Uterus (tissue), 2 donors: ENCODE data around the gene RAD50.
"Not testable (repeated sequence)": the region's sequence is repeated elsewhere in the genome, so short reads cannot be mapped to it uniquely, and the experiment has no call there.

Source experiments
- POLR2A ChIP-seq, 2 donors: fragments of 450-650 bp; IDR thresholded peaks; one replicate each; pipeline ENCODE4 v1.6.1; 2016; ENCODE audit warnings: antibody characterized with exemption in 2 of 2, mild to moderate bottlenecking in 1 of 2, moderate library complexity in 1 of 2
- TF ChIP-seq, protein P1 (sequence below), 4 experiments: fragments of 200-600 bp in 2 of 4; fragments of 450-650 bp in 2 of 4; sonication (generic) in 2 of 4; IDR thresholded peaks; one replicate each; pipeline ENCODE4 v1.5.1; 2016 to 2019; ENCODE audit warnings: antibody characterized with exemption in 4 of 4, mild to moderate bottlenecking in 2 of 4, moderate library complexity in 1 of 4

DNA sequence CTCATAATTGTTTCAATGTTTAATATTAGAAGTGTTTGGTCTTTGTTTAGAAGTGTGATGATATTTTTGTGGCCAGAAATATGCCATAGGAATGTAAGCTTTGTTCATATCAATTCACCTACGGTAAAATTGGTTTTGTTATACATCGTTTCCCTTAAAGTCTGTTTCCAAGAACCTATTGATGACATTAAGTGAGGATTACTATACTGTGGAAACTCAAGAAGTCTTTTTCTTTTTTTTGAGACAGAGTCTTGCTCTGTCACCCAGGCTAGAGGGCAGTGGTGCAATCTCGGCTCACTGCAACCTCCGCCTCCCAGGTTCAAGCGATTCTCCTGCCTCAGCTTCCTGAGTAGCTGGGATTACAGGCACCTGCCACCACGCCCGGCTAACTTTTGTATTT is 7.9 kb upstream of the RAD50 start:
- TF ChIP-seq, protein P1, sequence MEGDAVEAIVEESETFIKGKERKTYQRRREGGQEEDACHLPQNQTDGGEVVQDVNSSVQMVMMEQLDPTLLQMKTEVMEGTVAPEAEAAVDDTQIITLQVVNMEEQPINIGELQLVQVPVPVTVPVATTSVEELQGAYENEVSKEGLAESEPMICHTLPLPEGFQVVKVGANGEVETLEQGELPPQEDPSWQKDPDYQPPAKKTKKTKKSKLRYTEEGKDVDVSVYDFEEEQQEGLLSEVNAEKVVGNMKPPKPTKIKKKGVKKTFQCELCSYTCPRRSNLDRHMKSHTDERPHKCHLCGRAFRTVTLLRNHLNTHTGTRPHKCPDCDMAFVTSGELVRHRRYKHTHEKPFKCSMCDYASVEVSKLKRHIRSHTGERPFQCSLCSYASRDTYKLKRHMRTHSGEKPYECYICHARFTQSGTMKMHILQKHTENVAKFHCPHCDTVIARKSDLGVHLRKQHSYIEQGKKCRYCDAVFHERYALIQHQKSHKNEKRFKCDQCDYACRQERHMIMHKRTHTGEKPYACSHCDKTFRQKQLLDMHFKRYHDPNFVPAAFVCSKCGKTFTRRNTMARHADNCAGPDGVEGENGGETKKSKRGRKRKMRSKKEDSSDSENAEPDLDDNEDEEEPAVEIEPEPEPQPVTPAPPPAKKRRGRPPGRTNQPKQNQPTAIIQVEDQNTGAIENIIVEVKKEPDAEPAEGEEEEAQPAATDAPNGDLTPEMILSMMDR (IDR thresholded peaks at IDR 0.05), result not testable (repeated sequence)
- not testable (repeated sequence) for TF ChIP-seq POLR2A (IDR thresholded peaks at IDR 0.05)
